K562 (cell line): ENCODE measurements around the gene VWA1. TPM values are rescaled to one million over a fixed set of nuclear protein-coding genes. Genes with fewer than 3 reads are reported as not detected.

Experiments used
- AFF1 ChIP-seq, 2 experiments: fragments of 450-650 bp; IDR thresholded peaks; 2 replicates each; pipeline ENCODE4 v1.6.1; 2018; ENCODE audit warnings: mild to moderate bottlenecking in 2 of 2, low read depth in 1 of 2; ENCODE audit not compliant: partially characterized antibody in 2 of 2
- ARID3A ChIP-seq: IDR thresholded peaks from 2 replicates; pipeline ENCODE4 v1.6.1; 2012; ENCODE audit warnings: low read depth, low read length, improper control_type of control experiment, borderline replicate concordance
- CCAR2 ChIP-seq: fragments of 200-400 bp; formaldehyde crosslinking; IDR thresholded peaks from 2 replicates; pipeline ENCODE4 v1.6.1; 2017; ENCODE audit warnings: mild to moderate bottlenecking, low read depth, low read length
- CREB1 ChIP-seq, 2 experiments: sonication (generic) in 1 of 2; formaldehyde crosslinking in 1 of 2; IDR thresholded peaks; 2 replicates each; pipeline versions ENCODE4 v1.6.1 to v1.8.0; 2012 to 2022; ENCODE audit warnings: inconsistent platforms in 1 of 2, mild to moderate bottlenecking in 1 of 2, missing genetic modification reagents in 1 of 2, moderate library complexity in 1 of 2
- FOXM1 ChIP-seq, 2 experiments: fragments of 450-650 bp in 1 of 2; sonication (generic) in 1 of 2; formaldehyde crosslinking in 1 of 2; IDR thresholded peaks; 2 replicates each; pipeline versions ENCODE4 v1.6.1 to v1.9.0; 2017 to 2022; ENCODE audit warnings: low read depth in 2 of 2, mild to moderate bottlenecking in 2 of 2, missing genetic modification reagents in 1 of 2, moderate library complexity in 1 of 2
- HDAC6 ChIP-seq: IDR thresholded peaks from 2 replicates; pipeline ENCODE4 v1.6.1; 2012; ENCODE audit warnings: low read depth, mild to moderate bottlenecking, control low read depth, inconsistent platforms, low read length, moderate library complexity
- HMG20A ChIP-seq: fragments of 450-650 bp; formaldehyde crosslinking; conservative IDR thresholded peaks from 2 replicates; pipeline ENCODE4 v1.4.0; 2020; ENCODE audit warnings: mild to moderate bottlenecking, mixed read lengths
- IFI16 ChIP-seq: fragments of 250-450 bp; sonication (Bioruptor Pico); IDR thresholded peaks from 2 replicates; pipeline ENCODE4 v2.1.2; 2022; ENCODE audit warnings: mild to moderate bottlenecking, inconsistent platforms
- KAT7 ChIP-seq: sonication (generic); formaldehyde crosslinking; IDR thresholded peaks from 2 replicates; pipeline ENCODE4 v1.8.0; 2022; ENCODE audit warnings: missing genetic modification reagents, mild to moderate bottlenecking, borderline replicate concordance
- MLLT1 ChIP-seq, 2 experiments: fragments of 450-650 bp; IDR thresholded peaks; 2 replicates each; pipeline ENCODE4 v1.6.1; 2016
- NFIX ChIP-seq: fragments of 250-450 bp; sonication (Bioruptor Pico); IDR thresholded peaks from 2 replicates; pipeline ENCODE4 v1.4.0; 2020; ENCODE audit warnings: low read depth, mild to moderate bottlenecking, moderate library complexity
- NONO ChIP-seq, 2 experiments: fragments of 200-400 bp in 1 of 2; fragments of 450-650 bp in 1 of 2; formaldehyde crosslinking in 1 of 2; IDR thresholded peaks; 2 replicates each; pipeline ENCODE4 v1.6.1; 2017; ENCODE audit warnings: low read depth in 2 of 2, mild to moderate bottlenecking in 2 of 2, moderate library complexity in 2 of 2, low read length in 1 of 2
- RFX5 ChIP-seq: IDR thresholded peaks from 2 replicates; pipeline ENCODE4 v1.6.1; 2011; ENCODE audit warnings: low read depth, mild to moderate bottlenecking, improper control_type of control experiment, low read length
- SIN3B ChIP-seq: fragments of 450-650 bp; IDR thresholded peaks from 2 replicates; pipeline ENCODE4 v1.6.1; 2017; ENCODE audit warnings: low read depth, mild to moderate bottlenecking, moderate library complexity
- SMARCA5 ChIP-seq: fragments of 450-650 bp; IDR thresholded peaks from 2 replicates; pipeline ENCODE4 v1.6.1; 2016
- TBP ChIP-seq: optimal IDR thresholded peaks from 2 replicates; pipeline ENCODE3; 2011; ENCODE audit warnings: low read depth, low read length, improper control_type of control experiment
- ZBED1 ChIP-seq: IDR thresholded peaks from 2 replicates; pipeline ENCODE4 v1.6.1; 2014
- ZNF274 ChIP-seq: IDR thresholded peaks from 2 replicates; pipeline ENCODE4 v1.6.1; 2011; ENCODE audit warnings: low read depth, mild to moderate bottlenecking, low read length, moderate library complexity, borderline replicate concordance
- ZNF277 ChIP-seq: fragments of 250-450 bp; sonication (Bioruptor Pico); IDR thresholded peaks from 2 replicates; pipeline ENCODE4 v1.8.0; 2022; ENCODE audit warnings: inconsistent platforms, mild to moderate bottlenecking, moderate library complexity, borderline replicate concordance
- polyA plus RNA-seq, 8 experiments: library from polyadenylated mRNA; depleted of rRNA in 4 of 8; stranded (reverse) in 5 of 8; unstranded in 3 of 8; fragments of >200 nt; fragmentation: Nextera tagmentation in 2 of 8; fragmentation: Illumina TruSeq in 1 of 8; extraction: Ambion mirVana in 2 of 8; extraction: Trizol in 1 of 8; gene quantifications; 2 replicates each; pipeline versions ENCODE4 v1.2.1 to v1.2.3, GENCODE V29; 2011 to 2014; ENCODE audit warnings: inconsistent platforms in 1 of 8, missing spikeins in 1 of 8
- total RNA-seq, 7 experiments: library from RNA; depleted of rRNA in 6 of 7; stranded (reverse); fragments of >200 nt in 6 of 7; fragmentation: Illumina TruSeq in 2 of 7; extraction: Trizol in 2 of 7; gene quantifications; 2 replicates each; pipeline versions ENCODE4 v1.2.1 to v1.2.3, GENCODE V29; 2011 to 2021; ENCODE audit warnings: low replicate concordance in 1 of 7

VWA1 gene
- total and polyA plus RNA-seq, 9 of the 15 experiments (the other 6 are each of a cell fraction or from before 2014, with no cell fraction given): 0.01 to 6.4 (median 0.85) TPM

- TF ChIP-seq MLLT1 (IDR thresholded peaks at IDR 0.05) (peak in 1 of 2 experiments; percentile 91; a peak in 1 of 4 replicates), SMARCA5 (no peak), RFX5 (no peak), ARID3A (no peak), SIN3B (peak; percentile 97), ZNF274 (no peak), ZNF277 (CRISPR knock-in tag) (no peak), CCAR2 (no peak), ZBED1 (no peak), NONO (IDR thresholded peaks at IDR 0.05; ENCODE audit: low read depth in 2 of 2, low read length in 1 of 2) (0 out of 4 replicates have a peak, but pooled peaks of 1 of the 2 experiments have one; percentile 26), CREB1 (IDR thresholded peaks at IDR 0.05) (peak; percentile 99), CREB1 (CRISPR knock-in tag; IDR thresholded peaks at IDR 0.05) (peak; percentile 99), KAT7 (CRISPR knock-in tag) (peak; percentile 68; the same call in 1 of the 2 replicates), HMG20A (CRISPR knock-in tag) (no peak), AFF1 (IDR thresholded peaks at IDR 0.05; ENCODE audit: low read depth in 1 of 2, partially characterized antibody in 2 of 2) (no peak), FOXM1 (IDR thresholded peaks at IDR 0.05; ENCODE audit: low read depth) (no peak), FOXM1 (CRISPR knock-in tag; IDR thresholded peaks at IDR 0.05; ENCODE audit: low read depth) (no peak), NFIX (CRISPR knock-in tag) (no peak), HDAC6 (no peak), IFI16 (no peak), TBP (no peak)
These were observed 36.0 kb downstream of the VWA1 start, which contains the start of gene ATAD3B (continued) for GRCh38 chr1:1471389-1472052.
